Glutamatergic neuron (in vitro differentiated cells): ENCODE results near the gene MYNN. TPM values are rescaled to one million over a fixed set of nuclear protein-coding genes. Genes with fewer than 3 reads are reported as not detected.

Experiments
- DNase-seq: peaks from one replicate; pipeline ENCODE4 v3.0.0; 2022
- H3K27ac Mint-ChIP-seq: one replicate; pipeline ENCODE4 v1.8.0; 2020; ENCODE audit warnings: mild to moderate bottlenecking, mixed read lengths, inconsistent platforms; ENCODE audit not compliant: unreplicated experiment
- H3K27me3 Mint-ChIP-seq: one replicate; pipeline ENCODE4 v1.8.0; 2020; ENCODE audit warnings: mild to moderate bottlenecking, moderate library complexity, mixed read lengths, inconsistent platforms; ENCODE audit not compliant: unreplicated experiment
- H3K36me3 Mint-ChIP-seq: one replicate; pipeline ENCODE4 v1.8.0; 2020; ENCODE audit warnings: mild to moderate bottlenecking, mixed read lengths, inconsistent platforms; ENCODE audit not compliant: unreplicated experiment
- H3K4me1 Mint-ChIP-seq: one replicate; pipeline ENCODE4 v1.8.0; 2020; ENCODE audit warnings: mild to moderate bottlenecking, low read depth, mixed read lengths, inconsistent platforms; ENCODE audit not compliant: unreplicated experiment
- H3K4me3 Mint-ChIP-seq: one replicate; pipeline ENCODE4 v1.8.0; 2020; ENCODE audit warnings: mild to moderate bottlenecking, mixed read lengths, inconsistent platforms; ENCODE audit not compliant: unreplicated experiment
- H3K9me3 Mint-ChIP-seq: one replicate; pipeline ENCODE4 v1.8.0; 2020; ENCODE audit warnings: mild to moderate bottlenecking, moderate library complexity, mixed read lengths, inconsistent platforms; ENCODE audit not compliant: unreplicated experiment
- CTCF ChIP-seq: fragments of 200-600 bp; sonication (generic); IDR thresholded peaks from one replicate; pipeline ENCODE4 v1.5.0; 2021; ENCODE audit not compliant: partially characterized antibody, unreplicated experiment
- total RNA-seq: library from RNA; stranded (reverse); fragmentation: NEBNext Ultra II Directional; extraction: Animal tissue kit (Norgen Biotek cat#: 25700); gene quantifications from one replicate; pipeline ENCODE4 v1.2.1, GENCODE V29; 2021; ENCODE audit not compliant: unreplicated experiment

Gene MYNN
- total RNA-seq, 1 donor from 2014 or later = 13.9 TPM

- no peak for TF ChIP-seq CTCF
- DNase-seq = no peak
- Mint-ChIP-seq H3K36me3 (no peaks in the 10 kb centered on the region), H3K4me1 (peaks cover 4% of the 10 kb centered on the region), H3K4me3 (no peak overlapping the region), H3K27me3 (no peaks in the 10 kb centered on the region), H3K9me3 (peaks cover 2% of the 10 kb centered on the region), H3K27ac (no peak overlapping the region)
These were observed 14.7 kb upstream of the MYNN start for GRCh38 chr3:169758359-169758994.

- TF ChIP-seq CTCF = no peak
- Mint-ChIP-seq H3K27me3 (peaks cover 2% of the 10 kb centered on the region), H3K9me3 (peaks cover 4% of the 10 kb centered on the region), H3K4me3 (no peak overlapping the region), H3K36me3 (peaks cover 3% of the 10 kb centered on the region), H3K27ac (no peak overlapping the region), H3K4me1 (peaks cover 4% of the 10 kb centered on the region)
- DNase-seq = no peak
These were observed 13.9 kb upstream of the MYNN start for GRCh38 chr3:169759256-169759655.

GRCh38 chr3:169760479-169760878, 12.7 kb upstream of the MYNN start:
- no peak for TF ChIP-seq CTCF
- Mint-ChIP-seq H3K27ac (no peak overlapping the region), H3K27me3 (peaks cover 6% of the 10 kb centered on the region), H3K4me1 (peaks cover 7% of the 10 kb centered on the region), H3K36me3 (peaks cover 4% of the 10 kb centered on the region), H3K4me3 (no peak overlapping the region), H3K9me3 (peaks cover 8% of the 10 kb centered on the region)
- DNase-seq = no peak

- Mint-ChIP-seq H3K27ac (peak overlapping the region; percentile 96), H3K36me3 (peaks cover 4% of the 10 kb centered on the region), H3K27me3 (peaks cover 9% of the 10 kb centered on the region), H3K9me3 (peaks cover 10% of the 10 kb centered on the region), H3K4me3 (peak overlapping the region; percentile 98), H3K4me1 (peaks cover 7% of the 10 kb centered on the region)
- DNase-seq = peak; percentile 52
- TF ChIP-seq CTCF = no peak
These were observed 8.8 kb upstream of the MYNN start for GRCh38 chr3:169764312-169764881.

- peak; percentile 94 for DNase-seq
- Mint-ChIP-seq H3K36me3 (peaks cover 4% of the 10 kb centered on the region), H3K27ac (peak within 1 kb of the TSS; percentile 96), H3K4me3 (peak within 1 kb of the TSS; percentile 98), H3K27me3 (peaks cover 11% of the 10 kb centered on the region), H3K4me1 (peaks cover 7% of the 10 kb centered on the region), H3K9me3 (peaks cover 13% of the 10 kb centered on the region)
- no peak for TF ChIP-seq CTCF
These were observed 8.1 kb upstream of the MYNN start, which contains the start of gene TERC for GRCh38 chr3:169764882-169765612. TSS of gene TERC (minus strand) at chr3:169765060.
